Muscle of leg (tissue), 11 donors: ENCODE data around the gene ATP8A2. TPM values are rescaled to one million over a fixed set of nuclear protein-coding genes. Genes with fewer than 3 reads are reported as not detected.
A peak's percentile ranks its signal among the peaks of the same experiment; 100 is the strongest.

Experiments
- DNase-seq: peaks from one replicate; pipeline ENCODE4 v3.0.0; 2013
- H3K27ac ChIP-seq: one replicate; pipeline ENCODE4 v1.5.1; 2013; ENCODE audit warnings: mild to moderate bottlenecking, low read length, control low read depth
- H3K27me3 ChIP-seq: one replicate; pipeline ENCODE4 v1.6.1; 2013; ENCODE audit warnings: low read length; ENCODE audit not compliant: control insufficient read depth, insufficient read depth
- H3K36me3 ChIP-seq: one replicate; pipeline ENCODE4 v1.6.1; 2013; ENCODE audit warnings: low read length; ENCODE audit not compliant: control insufficient read depth, insufficient read depth
- H3K4me1 ChIP-seq: one replicate; pipeline ENCODE4 v1.6.1; 2013; ENCODE audit warnings: low read length; ENCODE audit not compliant: control insufficient read depth, insufficient read depth
- H3K4me3 ChIP-seq: one replicate; pipeline ENCODE4 v1.5.1; 2013; ENCODE audit warnings: low read length, control low read depth
- H3K9me3 ChIP-seq: replicated peaks from 2 replicates; pipeline ENCODE4 v1.6.1; 2013; ENCODE audit warnings: low read depth, low read length; ENCODE audit not compliant: control insufficient read depth
- WGBS: methylation state at CpG from one replicate; pipeline ENCODE4 v1.1.5; 2013; ENCODE audit warnings: missing lambda C conversion rate; ENCODE audit not compliant: insufficient coverage; 5-methylcytosine and 5-hydroxymethylcytosine counted together
- polyA plus RNA-seq, 8 donors: library from polyadenylated mRNA; unstranded; fragments of 120-200 nt; gene quantifications; one replicate each; pipeline versions ENCODE4 v1.2.1 to v1.2.3, GENCODE V29; 2013; ENCODE audit warnings: inconsistent platforms in 1 of 8, low replicate concordance in 1 of 8; ENCODE audit not compliant: insufficient read length in 8 of 8, insufficient read depth in 1 of 8
- total RNA-seq: library from RNA; stranded (reverse); fragments of 120-200 nt; gene quantifications from one replicate; pipeline ENCODE4 v1.2.4, GENCODE V29; 2013

The ATP8A2 gene
- total and polyA plus RNA-seq, 9 donors: 0.89 to 2.9 (median 1.6) TPM

- DNase-seq: no peak
- Histone ChIP-seq H3K27ac (no peak overlapping the region), H3K4me3 (no peak overlapping the region), H3K9me3 (no peaks in the 10 kb centered on the region), H3K27me3 (no peaks in the 10 kb centered on the region), H3K4me1 (no peaks in the 10 kb centered on the region), H3K36me3 (no peaks in the 10 kb centered on the region)
- no CpG with 5 or more reads among the region's 2 CpGs for WGBS
Measured at GRCh38 chr13:25702386-25702785, 330.6 kb downstream of the ATP8A2 start.

- Histone ChIP-seq H3K27ac (no peak overlapping the region), H3K4me3 (no peak overlapping the region), H3K27me3 (no peaks in the 10 kb centered on the region), H3K9me3 (no peaks in the 10 kb centered on the region), H3K4me1 (no peaks in the 10 kb centered on the region), H3K36me3 (no peaks in the 10 kb centered on the region)
- DNase-seq: no peak
- WGBS: 33% methylated on average over 1 of the region's 1 CpG
Measured at GRCh38 chr13:25707726-25708125, 336.0 kb downstream of the ATP8A2 start.

GRCh38 chr13:25708268-25708667, 336.5 kb downstream of the ATP8A2 start:
- no peaks in the 10 kb centered on the region for H3K27me3 ChIP-seq
- H3K4me1 ChIP-seq: no peaks in the 10 kb centered on the region
- H3K36me3 ChIP-seq: no peaks in the 10 kb centered on the region
- no peaks in the 10 kb centered on the region for H3K9me3 ChIP-seq
- no peak overlapping the region for H3K27ac ChIP-seq
- H3K4me3 ChIP-seq: no peak overlapping the region
- WGBS: 100% methylated on average over 1 of the region's 1 CpG
- DNase-seq: no peak

- Histone ChIP-seq H3K4me3 (no peak overlapping the region), H3K4me1 (no peaks in the 10 kb centered on the region), H3K9me3 (no peaks in the 10 kb centered on the region), H3K36me3 (no peaks in the 10 kb centered on the region), H3K27ac (no peak overlapping the region), H3K27me3 (no peaks in the 10 kb centered on the region)
- no peak for DNase-seq
- WGBS: 65% methylated on average over 2 of the region's 2 CpGs
Measured at GRCh38 chr13:25709088-25709487, 337.3 kb downstream of the ATP8A2 start.

GRCh38 chr13:25715760-25716159, 344.0 kb downstream of the ATP8A2 start:
- no peaks in the 10 kb centered on the region for H3K27me3 ChIP-seq
- H3K4me1 ChIP-seq: no peaks in the 10 kb centered on the region
- H3K9me3 ChIP-seq: no peaks in the 10 kb centered on the region
- WGBS: no CpG with 5 or more reads among the region's 1 CpG
- DNase-seq: no peak
- no peaks in the 10 kb centered on the region for H3K36me3 ChIP-seq
- H3K4me3 ChIP-seq: no peak overlapping the region
- no peak overlapping the region for H3K27ac ChIP-seq

- Histone ChIP-seq H3K9me3 (no peaks in the 10 kb centered on the region), H3K27me3 (no peaks in the 10 kb centered on the region), H3K27ac (no peak overlapping the region), H3K4me3 (no peak overlapping the region), H3K4me1 (no peaks in the 10 kb centered on the region), H3K36me3 (no peaks in the 10 kb centered on the region)
- DNase-seq: no peak
- whole genome bisulfite sequencing: no CpG with 5 or more reads among the region's 5 CpGs
Measured at GRCh38 chr13:25717666-25718197, 346.0 kb downstream of the ATP8A2 start.

- 100% methylated on average over 1 of the region's 2 CpGs for WGBS
Measured at GRCh38 chr13:25719666-25720065, 347.9 kb downstream of the ATP8A2 start.

GRCh38 chr13:25722893-25723292, 351.1 kb downstream of the ATP8A2 start:
- DNase-seq: no peak
- H3K9me3 ChIP-seq: no peaks in the 10 kb centered on the region
- H3K27me3 ChIP-seq: no peaks in the 10 kb centered on the region
- H3K4me3 ChIP-seq: no peak overlapping the region
- H3K27ac ChIP-seq: no peak overlapping the region
- H3K4me1 ChIP-seq: peaks cover 5% of the 10 kb centered on the region
- WGBS: no CpG with 5 or more reads among the region's 1 CpG
- no peaks in the 10 kb centered on the region for H3K36me3 ChIP-seq

More at GRCh38 chr13:25719666-25720065, 347.9 kb downstream of the ATP8A2 start:
- H3K36me3 ChIP-seq: no peaks in the 10 kb centered on the region
- H3K27ac ChIP-seq: no peak overlapping the region
- H3K4me3 ChIP-seq: no peak overlapping the region
- DNase-seq: no peak
- H3K4me1 ChIP-seq: no peaks in the 10 kb centered on the region
- no peaks in the 10 kb centered on the region for H3K9me3 ChIP-seq
- no peaks in the 10 kb centered on the region for H3K27me3 ChIP-seq

GRCh38 chr13:25725104-25725503, 353.3 kb downstream of the ATP8A2 start:
- Histone ChIP-seq H3K4me3 (no peak overlapping the region), H3K36me3 (no peaks in the 10 kb centered on the region), H3K27ac (no peak overlapping the region), H3K27me3 (no peaks in the 10 kb centered on the region), H3K9me3 (no peaks in the 10 kb centered on the region), H3K4me1 (peaks cover 6% of the 10 kb centered on the region)
- no peak for DNase-seq
- 93% methylated on average over 2 of the region's 3 CpGs for WGBS

GRCh38 chr13:25727250-25727649, 355.5 kb downstream of the ATP8A2 start:
- H3K4me3 ChIP-seq: no peak overlapping the region
- peaks cover 11% of the 10 kb centered on the region for H3K4me1 ChIP-seq
- H3K27ac ChIP-seq: no peak overlapping the region
- peak; percentile 22 for DNase-seq
- H3K27me3 ChIP-seq: no peaks in the 10 kb centered on the region
- no CpG with 5 or more reads among the region's 6 CpGs for WGBS
- H3K36me3 ChIP-seq: no peaks in the 10 kb centered on the region
- no peaks in the 10 kb centered on the region for H3K9me3 ChIP-seq

GRCh38 chr13:25727810-25728209, 356.0 kb downstream of the ATP8A2 start:
- H3K36me3 ChIP-seq: no peaks in the 10 kb centered on the region
- WGBS: 59% methylated on average over 5 of the region's 8 CpGs
- H3K4me3 ChIP-seq: no peak overlapping the region
- no peak overlapping the region for H3K27ac ChIP-seq
- DNase-seq: no peak
- peaks cover 11% of the 10 kb centered on the region for H3K4me1 ChIP-seq
- H3K9me3 ChIP-seq: no peaks in the 10 kb centered on the region
- H3K27me3 ChIP-seq: no peaks in the 10 kb centered on the region
